B cell (primary cell): ENCODE data around the gene CREB3. TPM values are rescaled to one million over a fixed set of nuclear protein-coding genes. Genes with fewer than 3 reads are reported as not detected.

Experiments used
- ATAC-seq: fragments of 200-7000 bp; cut with Tn5 transposase; one replicate; pipeline ENCODE4 v1.10.0; 2021; ENCODE audit warnings: low read depth, mild to moderate bottlenecking, moderate number of reproducible peaks, moderate library complexity
- CTCF ChIA-PET: fragments of 350-600 bp; sonication (Branson Sonifier 250); formaldehyde crosslinking; loops from one replicate; lab custom pipeline; 2021; ENCODE audit warnings: antibody characterized with exemption, inconsistent platforms; lab: Charles Lee
- POLR2A ChIA-PET: fragments of 350-600 bp; sonication (Branson Sonifier 250); formaldehyde crosslinking; loops from one replicate; lab custom pipeline; 2021; ENCODE audit warnings: antibody characterized with exemption; lab: Charles Lee
- DNase-seq: peaks from one replicate; pipeline ENCODE4 v3.0.0; 2013
- H2AFZ ChIP-seq: 2 replicates; pipeline ENCODE4 v1.6.1; 2012; ENCODE audit warnings: mild to moderate bottlenecking, low read depth, low read length; ENCODE audit not compliant: insufficient read depth, poor library complexity, severe bottlenecking
- H3K27ac ChIP-seq, 2 donors: 1 replicate in 1 of 2; 2 replicates in 1 of 2; pipeline ENCODE4 v1.5.1; 2012 to 2013; ENCODE audit warnings: low read length in 2 of 2, mild to moderate bottlenecking in 2 of 2, moderate library complexity in 1 of 2
- H3K27me3 ChIP-seq, 4 experiments: fragments of 200-600 bp in 1 of 4; sonication (generic) in 1 of 4; replicated peaks in 1 of 4; 1 replicate in 2 of 4; 2 replicates in 2 of 4; pipeline versions ENCODE4 v1.6.1 to v1.7.0; 2013 to 2016; ENCODE audit warnings: low read length in 3 of 4, mild to moderate bottlenecking in 2 of 4, mixed read lengths in 1 of 4, moderate library complexity in 1 of 4; ENCODE audit not compliant: insufficient read depth in 4 of 4, control insufficient read depth in 3 of 4; ENCODE audit errors: control extremely low read depth in 1 of 4
- H3K36me3 ChIP-seq, 2 experiments: replicated peaks in 1 of 2; 1 replicate in 1 of 2; 2 replicates in 1 of 2; pipeline versions ENCODE4 v1.6.1 to v1.7.1; 2013; ENCODE audit warnings: low read length in 1 of 2; ENCODE audit not compliant: insufficient read depth in 2 of 2, control insufficient read depth in 1 of 2; ENCODE audit errors: control extremely low read depth in 1 of 2, extremely low read depth in 1 of 2
- H3K4me1 ChIP-seq, 2 donors: fragments of 200-600 bp in 1 of 2; sonication (generic) in 1 of 2; 1 replicate in 1 of 2; 2 replicates in 1 of 2; pipeline versions ENCODE4 v1.5.1 to v1.6.1; 2013 to 2017; ENCODE audit warnings: low read length in 2 of 2; ENCODE audit not compliant: control insufficient read depth in 2 of 2, insufficient read depth in 2 of 2
- H3K4me2 ChIP-seq: replicated peaks from 2 replicates; pipeline ENCODE3; 2012; ENCODE audit warnings: mild to moderate bottlenecking, low read depth, low read length; ENCODE audit not compliant: poor library complexity, severe bottlenecking
- H3K4me3 ChIP-seq, 5 experiments: fragments of 200-600 bp in 1 of 5; sonication (generic) in 1 of 5; 1 replicate in 3 of 5; 2 replicates in 2 of 5; pipeline versions ENCODE4 v1.5.1 to v1.7.0; 2011 to 2016; ENCODE audit warnings: low read length in 4 of 5, mild to moderate bottlenecking in 4 of 5, low read depth in 2 of 5, control low read depth in 1 of 5, moderate library complexity in 1 of 5; ENCODE audit not compliant: insufficient read depth in 1 of 5; ENCODE audit errors: control extremely low read depth in 1 of 5, extremely low read depth in 1 of 5
- H3K79me2 ChIP-seq: fragments of 200-600 bp; sonication (generic); one replicate; pipeline ENCODE4 v1.6.0; 2016; ENCODE audit warnings: low read length; ENCODE audit not compliant: control insufficient read depth, insufficient read depth
- H3K9ac ChIP-seq: fragments of 200-600 bp; sonication (generic); 2 replicates; pipeline ENCODE4 v1.6.1; 2017; ENCODE audit warnings: mild to moderate bottlenecking, low read length, moderate library complexity
- H3K9me3 ChIP-seq, 3 donors: one replicate each; pipeline versions ENCODE4 v1.6.1 to v1.7.1; 2013; ENCODE audit warnings: low read length in 2 of 3; ENCODE audit not compliant: control insufficient read depth in 2 of 3, insufficient read depth in 1 of 3; ENCODE audit errors: control extremely low read depth in 1 of 3
- H4K20me1 ChIP-seq: 2 replicates; pipeline ENCODE4 v1.6.0; 2012; ENCODE audit warnings: mild to moderate bottlenecking, low read length; ENCODE audit not compliant: insufficient read depth, control insufficient read depth, poor library complexity, severe bottlenecking
- H3K27ac Mint-ChIP-seq: one replicate; pipeline ENCODE4 v1.8.0; 2021; ENCODE audit warnings: mixed read lengths
- H3K27me3 Mint-ChIP-seq: one replicate; pipeline ENCODE4 v1.8.0; 2021; ENCODE audit warnings: mixed read lengths
- H3K4me1 Mint-ChIP-seq: one replicate; pipeline ENCODE4 v1.8.0; 2021; ENCODE audit warnings: mixed read lengths
- H3K4me3 Mint-ChIP-seq: one replicate; pipeline ENCODE4 v1.8.0; 2021; ENCODE audit warnings: mixed read lengths
- H3K9me3 Mint-ChIP-seq: one replicate; pipeline ENCODE4 v1.8.0; 2022; ENCODE audit warnings: mixed read lengths; ENCODE audit not compliant: insufficient read depth
- CTCF ChIP-seq: fragments of 200-600 bp; IDR thresholded peaks from one replicate; pipeline ENCODE4 v1.8.0; 2022; ENCODE audit warnings: antibody characterized with exemption, mild to moderate bottlenecking
- EZH2 ChIP-seq: IDR thresholded peaks from 2 replicates; pipeline ENCODE4 v1.6.1; 2012; ENCODE audit warnings: borderline replicate concordance, low read depth, mild to moderate bottlenecking, moderate library complexity, low read length; ENCODE audit not compliant: insufficient read depth, poor library complexity, severe bottlenecking
- WGBS: methylation state at CpG from one replicate; pipeline ENCODE4 v1.1.5; 2013; ENCODE audit warnings: missing lambda C conversion rate; ENCODE audit not compliant: insufficient coverage; 5-methylcytosine and 5-hydroxymethylcytosine counted together
- intact Hi-C: fragments of 100-400 bp; cut with micrococcal nuclease; formaldehyde crosslinking; loops from one replicate; pipeline ENCODE4 v1.10.0; 2022
- polyA plus RNA-seq: library from polyadenylated mRNA; depleted of rRNA; stranded (reverse); fragments of >200 nt; gene quantifications from 2 replicates; pipeline ENCODE4 v1.2.3, GENCODE V29; 2012
- total RNA-seq, 2 donors: library from RNA; stranded (reverse); fragments of 120-200 nt in 1 of 2; gene quantifications; 1 replicate in 1 of 2; 2 replicates in 1 of 2; pipeline versions ENCODE4 v1.2.3 to v1.2.4, GENCODE V29; 2013 to 2022

CREB3 gene
- total and polyA plus RNA-seq, 2 donors (not counting 1 experiment from before 2014, with no cell fraction given): 12.3 to 20.7 TPM

GRCh38 chr9:35711501-35712428 lies 20.7 kb upstream of the CREB3 start:
- peaks cover 8 to 91% of the 10 kb centered on the region in 2 experiments for H3K36me3 ChIP-seq
- no peak overlapping the region for H3K27ac ChIP-seq
- no peaks in the 10 kb centered on the region for H3K9me3 ChIP-seq
- H4K20me1 ChIP-seq: peaks cover 17% of the 10 kb centered on the region
- H2AFZ ChIP-seq: no peak overlapping the region
- Mint-ChIP-seq H3K9me3 (no peaks in the 10 kb centered on the region), H3K27me3 (no peaks in the 10 kb centered on the region), H3K4me1 (peaks cover 1% of the 10 kb centered on the region), H3K4me3 (no peak overlapping the region), H3K27ac (no peak overlapping the region)
- WGBS: 97% methylated on average over 13 of the region's 21 CpGs
- no peak overlapping the region for H3K4me3 ChIP-seq
- H3K9ac ChIP-seq: no peak overlapping the region
- no peaks in the 10 kb centered on the region for H3K27me3 ChIP-seq
- no peak for TF ChIP-seq CTCF
- TF ChIP-seq EZH2: no peak
- intact Hi-C loops: no loop called here
- DNase-seq (no peak), ATAC-seq (no peak)
- H3K4me1 ChIP-seq: no peaks in the 10 kb centered on the region
- H3K4me2 ChIP-seq: no peak overlapping the region
- POLR2A ChIA-PET: no interaction called here
- H3K79me2 ChIP-seq: peaks cover 39% of the 10 kb centered on the region
- CTCF ChIA-PET: interaction anchor here (1.2 to 20.4 kb wide), 5 partner anchors 15 to 112 kb away, joined by 3 to 195 read pairs (median 3); partner anchors contain the start of genes TLN1 and TPM2
